Endodermal cell (in vitro differentiated cells): ENCODE data around the gene GNG10. TPM values are rescaled to one million over a fixed set of nuclear protein-coding genes. Genes with fewer than 3 reads are reported as not detected.

Experiments used
- DNase-seq: peaks from one replicate; pipeline ENCODE4 v3.0.0-alpha.2; 2017
- H3K27ac ChIP-seq: 2 replicates; pipeline ENCODE4 v1.5.1; 2013; ENCODE audit warnings: mild to moderate bottlenecking, low read depth, low read length, moderate library complexity
- H3K27me3 ChIP-seq: 2 replicates; pipeline ENCODE4 v1.6.1; 2013; ENCODE audit warnings: mild to moderate bottlenecking, low read length, moderate library complexity; ENCODE audit not compliant: insufficient read depth, control insufficient read depth, poor library complexity, severe bottlenecking
- H3K36me3 ChIP-seq: 2 replicates; pipeline ENCODE4 v1.7.0; 2013; ENCODE audit warnings: mild to moderate bottlenecking, low read length, moderate library complexity; ENCODE audit not compliant: control insufficient read depth, insufficient read depth
- H3K4me1 ChIP-seq: one replicate; pipeline ENCODE4 v1.7.0; 2013; ENCODE audit warnings: low read length; ENCODE audit not compliant: control insufficient read depth, insufficient read depth
- H3K4me3 ChIP-seq: 2 replicates; pipeline ENCODE4 v1.5.1; 2013; ENCODE audit warnings: mild to moderate bottlenecking, low read length, moderate library complexity
- H3K9ac ChIP-seq: 2 replicates; pipeline ENCODE4 v1.6.1; 2013; ENCODE audit warnings: mild to moderate bottlenecking, low read length, moderate library complexity; ENCODE audit not compliant: poor library complexity, severe bottlenecking; ENCODE audit errors: extremely low read depth
- H3K9me3 ChIP-seq: 2 replicates; pipeline ENCODE4 v1.6.1; 2013; ENCODE audit warnings: mild to moderate bottlenecking, low read length, moderate library complexity; ENCODE audit not compliant: control insufficient read depth
- H3K27ac Mint-ChIP-seq: 2 replicates; pipeline ENCODE4 v1.8.0; 2020; ENCODE audit warnings: mixed read lengths
- H3K27me3 Mint-ChIP-seq: 2 replicates; pipeline ENCODE4 v1.8.0; 2021; ENCODE audit warnings: mild to moderate bottlenecking, mixed read lengths; ENCODE audit not compliant: insufficient read depth
- H3K36me3 Mint-ChIP-seq: 2 replicates; pipeline ENCODE4 v1.8.0; 2020; ENCODE audit warnings: low read depth, mixed read lengths
- H3K4me1 Mint-ChIP-seq: 2 replicates; pipeline ENCODE4 v1.8.0; 2020; ENCODE audit warnings: mixed read lengths
- H3K4me3 Mint-ChIP-seq: 2 replicates; pipeline ENCODE4 v1.8.0; 2020; ENCODE audit warnings: mild to moderate bottlenecking, moderate library complexity, mixed read lengths
- H3K9me3 Mint-ChIP-seq: 2 replicates; pipeline ENCODE4 v1.8.0; 2020; ENCODE audit warnings: mild to moderate bottlenecking, mixed read lengths
- WGBS, 2 experiments: methylation state at CpG; one replicate each; pipeline versions ENCODE4 v1.1.5 to v1.1.7; 2013; ENCODE audit warnings: missing lambda C conversion rate in 2 of 2, mixed read lengths in 1 of 2; ENCODE audit not compliant: insufficient coverage in 1 of 2, insufficient read length in 1 of 2; 5-methylcytosine and 5-hydroxymethylcytosine counted together
- total RNA-seq, 2 donors: library from RNA; stranded (reverse); fragmentation: NEBNext Ultra II Directional in 1 of 2; extraction: Animal tissue kit (Norgen Biotek cat#: 25700) in 1 of 2; gene quantifications; 2 replicates in 1 of 2; 3 replicates in 1 of 2; pipeline ENCODE4 v1.2.1, GENCODE V29; 2021
- TF ChIP-seq, protein P1 (sequence below): fragments of 200-600 bp; sonication (generic); conservative IDR thresholded peaks from 2 replicates; pipeline ENCODE4 v1.5.0; 2021; ENCODE audit warnings: antibody characterized with exemption, mild to moderate bottlenecking

Gene GNG10
- total RNA-seq, 2 donors from 2014 or later, result 27.7 to 39.7 TPM

DNA sequence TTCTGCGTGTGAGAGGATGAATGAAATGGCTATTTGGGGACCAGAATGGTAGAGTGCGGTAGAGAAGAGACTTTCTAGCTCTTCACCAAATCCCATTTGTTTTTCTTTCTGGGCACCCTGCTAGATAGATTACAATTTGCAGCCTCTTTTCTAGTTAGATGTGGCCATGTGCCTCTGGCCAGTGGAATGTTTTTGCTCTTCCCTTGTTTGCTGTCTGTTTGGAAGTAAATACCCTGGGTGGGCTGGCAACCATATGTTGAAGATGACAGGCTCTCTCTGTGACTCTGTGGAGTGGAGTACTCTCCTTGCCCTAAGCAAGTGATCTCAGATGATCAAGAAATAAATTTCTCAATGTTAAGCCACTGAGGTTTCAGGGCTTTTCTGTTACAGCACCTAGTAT lies 12.9 kb downstream of the GNG10 start:
- no peaks in the 10 kb centered on the region for H3K27me3 Mint-ChIP-seq
- 90 to 100% methylated on average over 1 to 2 of the region's 2 CpGs for WGBS, 2 experiments
- peaks cover 3% of the 10 kb centered on the region for H3K9me3 ChIP-seq
- H3K4me1 Mint-ChIP-seq, result no peaks in the 10 kb centered on the region
- H3K4me3 ChIP-seq, result no peak overlapping the region
- peaks cover 22% of the 10 kb centered on the region for H3K36me3 Mint-ChIP-seq
- H3K27me3 ChIP-seq, result no peaks in the 10 kb centered on the region
- H3K4me1 ChIP-seq, result no peaks in the 10 kb centered on the region
- H3K27ac ChIP-seq, result no peak overlapping the region
- no peak for DNase-seq
- peaks cover 41% of the 10 kb centered on the region for H3K36me3 ChIP-seq
- TF ChIP-seq, protein P1, sequence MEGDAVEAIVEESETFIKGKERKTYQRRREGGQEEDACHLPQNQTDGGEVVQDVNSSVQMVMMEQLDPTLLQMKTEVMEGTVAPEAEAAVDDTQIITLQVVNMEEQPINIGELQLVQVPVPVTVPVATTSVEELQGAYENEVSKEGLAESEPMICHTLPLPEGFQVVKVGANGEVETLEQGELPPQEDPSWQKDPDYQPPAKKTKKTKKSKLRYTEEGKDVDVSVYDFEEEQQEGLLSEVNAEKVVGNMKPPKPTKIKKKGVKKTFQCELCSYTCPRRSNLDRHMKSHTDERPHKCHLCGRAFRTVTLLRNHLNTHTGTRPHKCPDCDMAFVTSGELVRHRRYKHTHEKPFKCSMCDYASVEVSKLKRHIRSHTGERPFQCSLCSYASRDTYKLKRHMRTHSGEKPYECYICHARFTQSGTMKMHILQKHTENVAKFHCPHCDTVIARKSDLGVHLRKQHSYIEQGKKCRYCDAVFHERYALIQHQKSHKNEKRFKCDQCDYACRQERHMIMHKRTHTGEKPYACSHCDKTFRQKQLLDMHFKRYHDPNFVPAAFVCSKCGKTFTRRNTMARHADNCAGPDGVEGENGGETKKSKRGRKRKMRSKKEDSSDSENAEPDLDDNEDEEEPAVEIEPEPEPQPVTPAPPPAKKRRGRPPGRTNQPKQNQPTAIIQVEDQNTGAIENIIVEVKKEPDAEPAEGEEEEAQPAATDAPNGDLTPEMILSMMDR, result no peak
- no peak overlapping the region for H3K9ac ChIP-seq
- no peak overlapping the region for H3K27ac Mint-ChIP-seq
- H3K9me3 Mint-ChIP-seq, result peaks cover 4% of the 10 kb centered on the region
- no peak overlapping the region for H3K4me3 Mint-ChIP-seq

DNA sequence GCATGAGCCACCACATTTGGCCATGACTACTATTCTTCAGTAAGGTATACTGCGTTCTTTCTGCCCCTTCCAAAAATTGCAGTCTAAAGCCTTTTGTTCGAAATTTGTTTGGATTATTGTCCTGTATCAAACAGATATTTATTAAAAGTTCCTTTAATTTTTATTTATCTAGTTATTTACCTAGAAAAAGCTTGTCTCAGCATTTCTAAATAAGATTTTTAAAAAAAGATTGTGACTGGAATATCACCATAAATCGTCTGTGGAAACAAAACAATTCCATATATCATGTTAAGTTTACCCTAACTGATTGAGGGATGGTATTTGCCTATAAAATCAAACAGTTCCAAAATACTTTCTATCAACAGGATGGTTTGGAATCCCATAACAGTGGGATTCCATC lies 14.7 kb downstream of the GNG10 start:
- H3K27me3 Mint-ChIP-seq, result no peaks in the 10 kb centered on the region
- 100% methylated on average over 1 of the region's 3 CpGs; no CpG with 5 or more reads in 1 of the 2 experiments for WGBS, 2 experiments
- peaks cover 19% of the 10 kb centered on the region for H3K9me3 ChIP-seq

DNA sequence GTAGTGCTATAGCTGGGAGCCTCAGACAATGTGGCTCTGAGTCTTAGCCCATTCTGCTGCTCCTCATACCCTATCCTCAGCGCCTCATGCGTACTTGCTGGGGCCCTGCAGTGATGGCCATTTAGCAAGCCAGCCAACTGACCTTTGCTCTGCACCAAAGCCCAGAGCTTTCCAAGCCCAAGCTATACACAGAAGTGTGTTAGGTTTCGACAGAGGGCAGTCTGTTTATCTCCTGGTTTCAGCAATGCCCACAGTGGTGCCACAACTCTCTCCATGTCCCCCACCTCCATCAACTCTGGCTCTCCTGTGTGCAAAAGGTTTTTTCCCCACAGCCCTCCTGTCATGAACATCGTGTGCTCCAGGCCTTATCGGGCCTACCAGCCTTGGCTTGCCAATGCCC lies 16.9 kb downstream of the GNG10 start:
- Mint-ChIP-seq H3K4me3 (no peak overlapping the region), H3K4me1 (no peaks in the 10 kb centered on the region), H3K36me3 (peaks cover 19% of the 10 kb centered on the region), H3K27me3 (no peaks in the 10 kb centered on the region), H3K27ac (no peak overlapping the region), H3K9me3 (peaks cover 13% of the 10 kb centered on the region)
- peaks cover 21% of the 10 kb centered on the region for H3K9me3 ChIP-seq
- H3K27ac ChIP-seq, result no peak overlapping the region
- no peak for DNase-seq
- H3K4me1 ChIP-seq, result no peaks in the 10 kb centered on the region
- no peaks in the 10 kb centered on the region for H3K27me3 ChIP-seq
- no peak overlapping the region for H3K4me3 ChIP-seq
- 97 to 100% methylated on average over 5 of the region's 5 CpGs for WGBS, 2 experiments
- H3K9ac ChIP-seq, result no peak overlapping the region
- TF ChIP-seq, protein P1, result no peak
- H3K36me3 ChIP-seq, result peaks cover 47% of the 10 kb centered on the region

More for the DNA sequence above, 14.7 kb downstream of the GNG10 start:
- Mint-ChIP-seq H3K36me3 (peaks cover 19% of the 10 kb centered on the region), H3K9me3 (peaks cover 13% of the 10 kb centered on the region), H3K27ac (no peak overlapping the region), H3K4me1 (no peaks in the 10 kb centered on the region), H3K4me3 (no peak overlapping the region)
- DNase-seq, result no peak
- Histone ChIP-seq H3K4me1 (no peaks in the 10 kb centered on the region), H3K27ac (no peak overlapping the region), H3K27me3 (no peaks in the 10 kb centered on the region), H3K9ac (no peak overlapping the region), H3K4me3 (no peak overlapping the region), H3K36me3 (peaks cover 47% of the 10 kb centered on the region)
- TF ChIP-seq, protein P1, result no peak
